SU-DHL-6 (cell line): ENCODE measurements around the gene SBNO2.

Experiments
- H2AFZ ChIP-seq: fragments of 200-600 bp; sonication (generic); 2 replicates; pipeline ENCODE4 v1.6.1; 2014; ENCODE audit warnings: low read depth, mild to moderate bottlenecking, moderate library complexity, mixed read lengths, antibody characterized with exemption, low read length; ENCODE audit not compliant: severe bottlenecking
- H3F3A ChIP-seq: fragments of 200-600 bp; shearing (Covaris generic); 2 replicates; pipeline ENCODE4 v1.6.0; 2016; ENCODE audit warnings: antibody characterized with exemption, mild to moderate bottlenecking; ENCODE audit not compliant: insufficient read depth
- H3K27ac ChIP-seq: fragments of 200-600 bp; sonication (generic); 2 replicates; pipeline ENCODE4 v1.5.1; 2016; ENCODE audit warnings: low read depth, mild to moderate bottlenecking, low read length, moderate library complexity, mixed read lengths
- H3K27me3 ChIP-seq: fragments of 200-600 bp; sonication (generic), shearing (Covaris generic); 2 replicates; pipeline ENCODE4 v1.6.0; 2014; ENCODE audit warnings: mild to moderate bottlenecking, low read length
- H3K36me3 ChIP-seq: fragments of 200-600 bp; sonication (generic); 2 replicates; pipeline ENCODE4 v1.6.1; 2014; ENCODE audit warnings: mild to moderate bottlenecking, low read length, mixed read lengths
- H3K4me2 ChIP-seq: fragments of 300-600, 200-600 bp; shearing (Covaris generic), sonication (generic); 2 replicates; pipeline ENCODE4 v1.6.0; 2014; ENCODE audit warnings: low read length, low read depth, mild to moderate bottlenecking; ENCODE audit not compliant: poor library complexity, severe bottlenecking
- H3K4me3 ChIP-seq: fragments of 200-600 bp; sonication (generic); 2 replicates; pipeline ENCODE4 v1.5.1; 2014; ENCODE audit warnings: antibody characterized with exemption, low read length, mild to moderate bottlenecking, mixed read lengths; ENCODE audit not compliant: insufficient read depth, poor library complexity, severe bottlenecking
- H3K79me2 ChIP-seq: fragments of 200-600 bp; sonication (generic); 2 replicates; pipeline ENCODE4 v1.6.1; 2014; ENCODE audit warnings: mild to moderate bottlenecking, low read length, moderate library complexity; ENCODE audit not compliant: insufficient read depth
- H3K9ac ChIP-seq: fragments of 200-600 bp; sonication (generic); 2 replicates; pipeline ENCODE4 v1.7.0; 2014; ENCODE audit warnings: mild to moderate bottlenecking, low read length
- H3K9me2 ChIP-seq: fragments of 200-600 bp; sonication (generic); replicated peaks from 2 replicates; pipeline ENCODE4 v1.6.1; 2014; ENCODE audit warnings: low read length; ENCODE audit not compliant: insufficient read depth
- H3K9me3 ChIP-seq: fragments of 200-600 bp; sonication (generic); 2 replicates; pipeline ENCODE4 v1.6.1; 2014; ENCODE audit warnings: low read length, mixed read lengths; ENCODE audit not compliant: insufficient read depth
- H4K20me1 ChIP-seq: fragments of 200-600 bp; sonication (generic); 2 replicates; pipeline ENCODE4 v1.6.1; 2014; ENCODE audit warnings: low read depth, mild to moderate bottlenecking, antibody characterized with exemption, low read length, moderate library complexity, mixed read lengths
- CTCF ChIP-seq: fragments of 200-600 bp; sonication (generic); IDR thresholded peaks from one replicate; pipeline ENCODE4 v1.5.1; 2017; ENCODE audit warnings: antibody characterized with exemption, mild to moderate bottlenecking, low read length, moderate library complexity; ENCODE audit not compliant: insufficient read depth, poor library complexity, severe bottlenecking
- EZH2phosphoT487 ChIP-seq: fragments of 200-600 bp; sonication (generic), shearing (Covaris generic); conservative IDR thresholded peaks from 2 replicates; pipeline ENCODE4 v1.6.1; 2018; ENCODE audit warnings: mild to moderate bottlenecking, antibody characterized with exemption, low read length, moderate library complexity, mixed read lengths

The SBNO2 gene

GRCh38 chr19:1151037-1151724 lies 22.9 kb downstream of the SBNO2 start:
- no peak for TF ChIP-seq CTCF
- TF ChIP-seq EZH2phosphoT487 = no peak
- Histone ChIP-seq H3K27me3 (no peaks in the 10 kb centered on the region), H3K4me2 (no peak overlapping the region), H3K9me3 (no peaks in the 10 kb centered on the region), H3F3A (no peaks in the 10 kb centered on the region), H3K79me2 (no peaks in the 10 kb centered on the region), H2AFZ (no peak overlapping the region), H3K9ac (no peak overlapping the region), H3K36me3 (no peaks in the 10 kb centered on the region), H3K27ac (no peak overlapping the region), H3K9me2 (no peaks in the 10 kb centered on the region), H3K4me3 (no peak overlapping the region), H4K20me1 (no peaks in the 10 kb centered on the region)

DNA sequence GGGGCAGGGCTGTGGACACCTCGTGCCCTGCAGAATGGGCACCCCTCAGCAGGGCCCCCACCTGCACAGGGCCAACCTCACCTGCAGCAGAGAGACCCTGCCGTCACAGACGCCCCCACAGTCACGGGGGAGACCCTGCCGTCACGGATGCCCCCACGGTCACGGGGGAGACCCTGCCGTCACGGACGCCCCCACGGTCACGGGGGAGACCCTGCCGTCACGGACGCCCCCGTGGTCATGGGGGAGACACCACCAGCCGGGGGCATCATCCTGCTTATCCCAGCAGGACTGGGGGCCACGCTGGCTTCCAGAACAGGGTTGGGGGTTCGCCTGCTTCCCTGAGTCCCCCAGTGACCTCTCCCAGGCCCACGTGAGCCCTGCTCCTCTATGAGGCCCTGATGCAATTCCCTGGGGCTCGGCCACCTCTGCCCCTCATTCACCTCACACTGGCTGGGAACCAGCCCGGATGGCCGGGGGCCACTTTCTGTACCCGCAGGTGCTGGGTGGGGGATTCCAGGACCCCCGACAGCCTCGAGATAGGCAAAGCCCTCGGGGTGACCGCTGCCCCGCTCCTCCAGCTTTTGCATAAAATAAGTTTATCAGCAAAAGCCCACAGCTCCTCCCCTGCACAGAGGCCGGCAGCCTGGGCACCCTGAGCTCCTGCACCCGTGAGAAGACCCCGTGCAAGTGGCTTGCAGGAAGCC lies 23.6 kb downstream of the SBNO2 start:
- Histone ChIP-seq H3K36me3 (no peaks in the 10 kb centered on the region), H3K79me2 (no peaks in the 10 kb centered on the region), H3F3A (no peaks in the 10 kb centered on the region), H3K4me3 (no peak overlapping the region), H3K27ac (no peak overlapping the region), H3K9ac (no peak overlapping the region), H3K9me3 (no peaks in the 10 kb centered on the region), H2AFZ (no peak overlapping the region), H3K27me3 (no peaks in the 10 kb centered on the region), H3K9me2 (no peaks in the 10 kb centered on the region), H4K20me1 (no peaks in the 10 kb centered on the region), H3K4me2 (no peak overlapping the region)
- no peak for TF ChIP-seq CTCF
- no peak for TF ChIP-seq EZH2phosphoT487

GRCh38 chr19:1149259-1150045 lies 24.6 kb downstream of the SBNO2 start:
- Histone ChIP-seq H3F3A (no peaks in the 10 kb centered on the region), H3K36me3 (no peaks in the 10 kb centered on the region), H3K9ac (no peak overlapping the region), H3K4me3 (no peak overlapping the region), H3K79me2 (no peaks in the 10 kb centered on the region), H4K20me1 (no peaks in the 10 kb centered on the region), H3K27me3 (no peaks in the 10 kb centered on the region), H2AFZ (no peak overlapping the region), H3K27ac (no peak overlapping the region), H3K9me2 (no peaks in the 10 kb centered on the region), H3K4me2 (no peak overlapping the region), H3K9me3 (no peaks in the 10 kb centered on the region)
- TF ChIP-seq EZH2phosphoT487 = no peak
- TF ChIP-seq CTCF = no peak
